Spleen (tissue), 13 donors: ENCODE data around the gene PKP2. TPM values are rescaled to one million over a fixed set of nuclear protein-coding genes. Genes with fewer than 3 reads are reported as not detected.

ENCODE experiments used
- DNase-seq: peaks from one replicate; pipeline ENCODE4 v3.0.0-alpha.2; 2020
- H3K27ac ChIP-seq, 8 donors: fragments of 200-600 bp; sonication (generic) in 7 of 8; 1 replicate in 4 of 8; 2 replicates in 4 of 8; pipeline versions ENCODE4 v1.5.0 to v1.8.0; 2016 to 2021; ENCODE audit warnings: inconsistent platforms in 4 of 8, mild to moderate bottlenecking in 4 of 8, moderate library complexity in 1 of 8
- H3K27me3 ChIP-seq, 7 donors: fragments of 200-600 bp; sonication (generic) in 6 of 7; replicated peaks in 1 of 7; 1 replicate in 4 of 7; 2 replicates in 3 of 7; pipeline versions ENCODE4 v1.5.0 to v1.8.0; 2016 to 2021; ENCODE audit warnings: inconsistent platforms in 3 of 7, mild to moderate bottlenecking in 1 of 7
- H3K36me3 ChIP-seq, 6 donors: fragments of 200-600 bp; sonication (generic) in 5 of 6; 1 replicate in 4 of 6; 2 replicates in 2 of 6; pipeline versions ENCODE4 v1.5.0 to v1.8.0; 2016 to 2021; ENCODE audit warnings: inconsistent platforms in 2 of 6
- H3K4me1 ChIP-seq, 6 donors: fragments of 200-600 bp; sonication (generic) in 5 of 6; 1 replicate in 3 of 6; 2 replicates in 3 of 6; pipeline versions ENCODE4 v1.5.0 to v1.8.0; 2016 to 2021; ENCODE audit warnings: inconsistent platforms in 3 of 6
- H3K4me3 ChIP-seq, 8 donors: fragments of 200-600 bp; sonication (generic) in 7 of 8; 1 replicate in 4 of 8; 2 replicates in 4 of 8; pipeline versions ENCODE4 v1.5.0 to v1.8.0; 2016 to 2021; ENCODE audit warnings: inconsistent platforms in 4 of 8, mild to moderate bottlenecking in 4 of 8, moderate library complexity in 2 of 8
- H3K9me3 ChIP-seq, 8 donors: fragments of 200-600 bp; sonication (generic) in 7 of 8; 1 replicate in 4 of 8; 2 replicates in 4 of 8; pipeline versions ENCODE4 v1.5.0 to v1.8.0; 2016 to 2021; ENCODE audit warnings: inconsistent platforms in 4 of 8
- CTCF ChIP-seq, 11 experiments: fragments of 200-600 bp in 7 of 11; fragments of 450-650 bp in 4 of 11; sonication (generic) in 4 of 11; IDR thresholded peaks in 8 of 11; conservative IDR thresholded peaks in 3 of 11; 1 replicate in 7 of 11; 2 replicates in 4 of 11; pipeline versions ENCODE4 v1.4.0 to v1.8.0; 2016 to 2021; ENCODE audit warnings: antibody characterized with exemption in 11 of 11, inconsistent platforms in 4 of 11, mild to moderate bottlenecking in 1 of 11
- POLR2A ChIP-seq, 3 donors: fragments of 450-650 bp; IDR thresholded peaks; one replicate each; pipeline ENCODE4 v1.5.1; 2017; ENCODE audit warnings: antibody characterized with exemption in 3 of 3, mild to moderate bottlenecking in 1 of 3
- POLR2AphosphoS5 ChIP-seq, 3 donors: sonication (generic); formaldehyde crosslinking; IDR thresholded peaks; one replicate each; pipeline ENCODE4 v1.5.1; 2017; ENCODE audit warnings: antibody characterized with exemption in 3 of 3
- WGBS, 5 donors: extraction: QIAGEN DNeasy Blood & Tissue Kit in 3 of 5; methylation state at CpG; one replicate each; pipeline versions ENCODE4 v1.1.5 to v1.1.7; 2013 to 2018; 5-methylcytosine and 5-hydroxymethylcytosine counted together
- intact Hi-C: fragments of 100-400 bp; cut with DNase I; formaldehyde crosslinking; loops from one replicate; pipeline ENCODE4 v1.15.0; 2023; ENCODE audit warnings: low total_unique reads
- long read RNA-seq, 2 donors: transcript quantifications; one replicate each; lab custom pipeline, GENCODE V29; 2026
- polyA plus RNA-seq, 3 donors: library from polyadenylated mRNA; stranded (reverse); fragments of 200-250 nt; gene quantifications; one replicate each; pipeline ENCODE4 v1.2.1, GENCODE V29; 2013
- total RNA-seq, 7 donors: library from RNA; depleted of rRNA in 3 of 7; stranded (reverse); fragments of >200 nt in 3 of 7; fragmentation: NEBNext Ultra II Directional in 4 of 7; extraction: Animal tissue kit (Norgen Biotek cat#: 25700) in 4 of 7; gene quantifications; one replicate each; pipeline versions ENCODE4 v1.1.0 to v1.2.1, GENCODE V29; 2016 to 2021
- donor health status: healthy with polysubstance abuse.
- donor health status: DM: no; HTN: no; CAD: no; lungs with moderate emphysema.
- donor health status: DM: no; HTN: no; CAD: no.
- donor health status: Bipolar disorder and iron deficiency.
- donor health status: healthy.
- donor health status: DM: no; HTN: no; CAD: no.
- donor health status: DM: yes; HTN: yes; CAD: no.

PKP2 gene
- total RNA-seq (10 to 100 TPM in 1 of 7 donors, 1 to 10 TPM in 6; 2.6 to 10.8 (median 3.5) TPM), polyA plus RNA-seq (1 to 10 TPM; 1.5 to 3.5 (median 1.8) TPM)
- long read RNA-seq, donor 1, partial matches to known transcripts = 0 of 1 reads
- long read RNA-seq, donor 1, other reads (novel, unspliced or antisense) = 0 of 1 reads
- long read RNA-seq, donor 2, full-length matches to known transcripts = 1 of 1 reads
- long read RNA-seq, donor 2, partial matches to known transcripts = 0 of 1 reads
- long read RNA-seq, donor 2, other reads (novel, unspliced or antisense) = 0 of 1 reads

DNA sequence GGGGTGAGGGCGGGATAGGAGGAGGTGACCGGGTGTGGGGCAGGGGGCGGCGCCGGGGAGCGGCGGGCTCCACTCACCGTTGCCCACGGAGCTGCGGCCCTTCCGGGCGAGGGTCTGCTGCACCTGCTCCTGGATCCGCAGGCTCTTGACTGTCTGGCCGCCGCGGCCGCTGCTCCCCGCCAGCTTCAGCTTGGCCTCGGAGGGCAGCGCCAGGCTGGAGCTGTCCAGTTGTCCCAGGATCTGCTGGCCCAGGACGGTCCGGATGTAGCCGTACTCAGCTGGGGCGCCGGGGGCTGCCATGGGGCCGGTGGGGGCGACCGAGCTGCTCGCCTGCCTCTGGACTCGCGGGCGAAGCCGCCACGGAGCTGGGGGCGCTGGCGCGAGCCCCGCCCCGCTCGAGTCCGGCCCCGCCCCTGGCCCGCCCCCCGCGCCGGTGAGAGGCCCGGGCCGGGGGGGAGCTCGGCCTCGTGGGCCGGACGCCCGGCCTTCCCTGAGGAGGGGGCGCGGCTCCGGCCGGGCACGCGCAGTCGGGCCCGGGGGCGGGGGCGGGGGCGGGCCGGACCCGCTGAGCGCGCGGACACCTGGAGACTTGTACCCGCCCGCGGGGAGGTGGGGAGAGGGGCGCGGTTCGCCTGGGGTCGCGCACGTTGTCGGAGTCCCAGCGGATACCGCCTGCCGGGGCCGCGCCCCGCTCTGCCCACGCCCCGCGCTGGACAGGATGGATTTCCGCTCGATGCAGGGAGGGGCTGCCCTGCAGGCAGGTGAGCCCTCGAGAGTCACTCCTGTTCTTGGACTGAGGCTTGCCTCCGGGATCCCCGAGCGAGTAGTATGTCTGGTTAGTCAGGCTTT lies at the start of gene PKP2:
Gene PKP2, minus strand, starts transcription at position 346 of the 849 bp plus-strand sequence. Its CDS starts 46 bp downstream, at position 300.
- DNase-seq = peak; percentile 85
- Histone ChIP-seq H3K27me3 (peaks cover 0 to 55% (median 14%) of the 10 kb centered on the region in 7 donors), H3K27ac (peak within 1 kb of the TSS in 5 of 8 donors; percentile 48 to 73 (median 51)), H3K4me1 (peaks cover 0 to 51% (median 28%) of the 10 kb centered on the region in 6 donors), H3K4me3 (peak within 1 kb of the TSS; percentile 39 to 82 (median 52)), H3K36me3 (no peaks in the 10 kb centered on the region), H3K9me3 (no peaks in the 10 kb centered on the region)
- no peak for TF ChIP-seq POLR2A (IDR thresholded peaks at IDR 0.05)
- TF ChIP-seq POLR2AphosphoS5 (IDR thresholded peaks at IDR 0.05) = peak; percentile 23 to 63 (median 55)
- no peak for TF ChIP-seq CTCF (IDR thresholded peaks at IDR 0.05 in 8 of 11, conservative IDR thresholded peaks at IDR 0.05 in 3 of 11)
- intact Hi-C loops = no loop called here
- 1% methylated on average over 26 to 94 of the region's 94 CpGs for WGBS, 5 donors

DNA sequence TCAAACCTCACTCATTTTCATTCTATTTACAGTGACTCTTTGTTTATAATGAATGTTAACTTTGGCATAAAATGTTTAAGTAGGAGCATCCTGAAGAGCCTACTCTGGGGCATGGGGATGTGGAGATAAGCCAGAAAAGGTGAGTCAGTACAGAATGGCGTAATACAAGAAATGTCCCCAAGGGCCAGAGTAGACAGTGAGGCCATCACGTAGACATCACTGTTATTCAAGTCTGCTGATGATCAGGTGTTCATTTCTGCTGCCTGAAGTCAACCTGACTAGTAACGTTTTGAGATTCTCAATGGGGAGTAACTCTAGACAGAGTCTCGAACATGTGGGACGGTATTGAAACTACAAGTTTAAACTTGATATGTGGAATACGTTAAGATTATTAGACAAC lies 47.6 kb upstream of the PKP2 start:
- Histone ChIP-seq H3K4me3 (no peak overlapping the region), H3K9me3 (no peaks in the 10 kb centered on the region), H3K36me3 (no peaks in the 10 kb centered on the region), H3K4me1 (no peaks in the 10 kb centered on the region), H3K27me3 (no peaks in the 10 kb centered on the region), H3K27ac (no peak overlapping the region)
- 82 to 88% (median 87%) methylated on average over 6 of the region's 6 CpGs for WGBS, 5 donors
- intact Hi-C loops = no loop called here
- TF ChIP-seq POLR2A (IDR thresholded peaks at IDR 0.05) (no peak), POLR2AphosphoS5 (IDR thresholded peaks at IDR 0.05) (no peak), CTCF (IDR thresholded peaks at IDR 0.05 in 8 of 11, conservative IDR thresholded peaks at IDR 0.05 in 3 of 11) (no peak)
- DNase-seq = no peak

GRCh38 chr12:32939801-32940200 lies 43.2 kb upstream of the PKP2 start:
- no peaks in the 10 kb centered on the region for H3K36me3 ChIP-seq
- no peak for DNase-seq
- intact Hi-C loops = no loop called here
- H3K9me3 ChIP-seq = no peaks in the 10 kb centered on the region
- no peak overlapping the region for H3K27ac ChIP-seq
- no peaks in the 10 kb centered on the region for H3K27me3 ChIP-seq
- 62 to 85% (median 63%) methylated on average over 3 of the region's 3 CpGs for WGBS, 5 donors
- no peak overlapping the region for H3K4me3 ChIP-seq
- no peaks in the 10 kb centered on the region for H3K4me1 ChIP-seq
- no peak for TF ChIP-seq POLR2AphosphoS5 (IDR thresholded peaks at IDR 0.05)
- no peak for TF ChIP-seq POLR2A (IDR thresholded peaks at IDR 0.05)
- TF ChIP-seq CTCF (IDR thresholded peaks at IDR 0.05 in 8 of 11, conservative IDR thresholded peaks at IDR 0.05 in 3 of 11) = no peak

DNA sequence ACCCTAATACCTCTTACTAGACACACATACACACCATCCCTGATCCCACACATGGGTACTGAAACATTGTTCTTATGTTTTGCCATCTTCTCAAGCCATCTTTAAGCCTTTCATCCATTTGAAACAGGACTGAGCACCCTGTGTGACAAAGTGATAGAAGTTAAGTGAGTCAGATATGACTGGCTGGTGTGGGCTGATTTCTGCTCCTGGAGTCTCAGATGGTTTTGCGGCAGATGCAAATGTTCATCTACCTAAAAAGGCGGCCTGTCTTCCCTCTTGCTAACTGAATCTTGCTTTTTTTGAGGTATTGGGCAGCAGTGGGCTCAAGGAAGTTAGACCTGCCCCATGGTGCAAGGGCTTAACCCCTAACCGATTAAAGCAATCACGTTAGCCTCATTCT lies 30.4 kb upstream of the PKP2 start:
- 87 to 96% (median 93%) methylated on average over 4 of the region's 4 CpGs for WGBS, 5 donors
- Histone ChIP-seq H3K27me3 (peaks cover 0 to 7% (median 0%) of the 10 kb centered on the region in 7 donors), H3K4me3 (no peak overlapping the region), H3K9me3 (no peaks in the 10 kb centered on the region), H3K27ac (no peak overlapping the region), H3K36me3 (no peaks in the 10 kb centered on the region), H3K4me1 (no peaks in the 10 kb centered on the region)
- intact Hi-C loops = no loop called here
- TF ChIP-seq POLR2A (IDR thresholded peaks at IDR 0.05) (no peak), CTCF (IDR thresholded peaks at IDR 0.05 in 8 of 11, conservative IDR thresholded peaks at IDR 0.05 in 3 of 11) (no peak), POLR2AphosphoS5 (IDR thresholded peaks at IDR 0.05) (no peak)
- DNase-seq = no peak
